ENCODE data around the gene ABTB1.

- no peak for TF ChIP-seq CTCF (IDR thresholded peaks at IDR 0.05)
- TF ChIP-seq EZH2 (IDR thresholded peaks at IDR 0.05; ENCODE audit: borderline replicate concordance, insufficient read depth, low read depth, low read length, poor library complexity, severe bottlenecking), result no peak
These were observed 39.7 kb downstream of the ABTB1 start for GRCh38 chr3:127712461-127712860.
